Gastrocnemius medialis (tissue), 4 donors: ENCODE data around the gene UTP14C. TPM values are rescaled to one million over a fixed set of nuclear protein-coding genes. Genes with fewer than 3 reads are reported as not detected.
"Not testable (repeated sequence)": the region's sequence is repeated elsewhere in the genome, so short reads cannot be mapped to it uniquely, and the experiment has no call there.

ENCODE experiments used
- ATAC-seq, 2 donors: fragments of 150-250 bp; one replicate each; pipeline ENCODE4 v1.9.1; 2016
- DNase-seq, 2 donors: peaks; one replicate each; pipeline ENCODE4 v3.0.0-alpha.2; 2019
- H3K27ac ChIP-seq, 4 donors: fragments of 200-600 bp; sonication (generic); 1 replicate in 1 of 4; 2 replicates in 3 of 4; pipeline ENCODE4 v1.5.1; 2016 to 2018; ENCODE audit warnings: mild to moderate bottlenecking in 2 of 4, moderate library complexity in 1 of 4
- H3K27me3 ChIP-seq, 3 donors: fragments of 200-600 bp; sonication (generic) in 2 of 3; 1 replicate in 1 of 3; 2 replicates in 2 of 3; pipeline versions ENCODE4 v1.5.1 to v1.6.0; 2016 to 2019; ENCODE audit warnings: mild to moderate bottlenecking in 1 of 3, moderate library complexity in 1 of 3
- H3K36me3 ChIP-seq, 2 donors: fragments of 200-600 bp; sonication (generic) in 1 of 2; one replicate each; pipeline ENCODE4 v1.5.1; 2017 to 2018
- H3K4me1 ChIP-seq, 2 donors: fragments of 200-600 bp; sonication (generic) in 1 of 2; one replicate each; pipeline ENCODE4 v1.5.1; 2016 to 2017; ENCODE audit warnings: mild to moderate bottlenecking in 2 of 2
- H3K4me3 ChIP-seq, 4 donors: fragments of 200-600 bp; sonication (generic) in 3 of 4; 1 replicate in 1 of 4; 2 replicates in 3 of 4; pipeline ENCODE4 v1.5.1; 2016 to 2019; ENCODE audit warnings: mild to moderate bottlenecking in 2 of 4
- H3K9me3 ChIP-seq, 3 donors: fragments of 200-600 bp; sonication (generic) in 2 of 3; 1 replicate in 1 of 3; 2 replicates in 2 of 3; pipeline ENCODE4 v1.5.1; 2016 to 2019
- CTCF ChIP-seq, 5 experiments: fragments of 450-650 bp in 3 of 5; fragments of 200-600 bp in 2 of 5; sonication (generic) in 2 of 5; IDR thresholded peaks in 4 of 5; conservative IDR thresholded peaks in 1 of 5; 1 replicate in 4 of 5; 2 replicates in 1 of 5; pipeline ENCODE4 v1.5.1; 2016 to 2019; ENCODE audit warnings: antibody characterized with exemption in 5 of 5, mild to moderate bottlenecking in 3 of 5, moderate library complexity in 3 of 5
- POLR2A ChIP-seq, 2 donors: fragments of 450-650 bp; IDR thresholded peaks; one replicate each; pipeline ENCODE4 v1.6.1; 2017; ENCODE audit warnings: antibody characterized with exemption in 2 of 2, mild to moderate bottlenecking in 2 of 2, moderate library complexity in 2 of 2
- in situ Hi-C, 4 donors: fragments of 200-750 bp; cut with MboI; loops; one replicate each; pipeline versions ENCODE4 v1.15.0 to v1.8.0; 2017; ENCODE audit warnings: low sequenced_read_pairs in 4 of 4
- intact Hi-C: fragments of 100-400 bp; cut with DNase I; formaldehyde crosslinking; loops from one replicate; pipeline ENCODE4 v1.15.1; 2023; ENCODE audit warnings: low total_unique reads
- total RNA-seq, 4 donors: library from RNA; depleted of rRNA; stranded (reverse); fragments of >200 nt; gene quantifications; one replicate each; pipeline versions ENCODE4 v1.1.0 to v1.2.3, GENCODE V29; 2016

The UTP14C gene
- total RNA-seq, 4 donors from 2014 or later: 8.1 to 11.4 (median 9.5) TPM

- no peak for TF ChIP-seq POLR2A (IDR thresholded peaks at IDR 0.05)
- TF ChIP-seq CTCF (IDR thresholded peaks at IDR 0.05 in 4 of 5, conservative IDR thresholded peaks at IDR 0.05 in 1 of 5): no peak
- Histone ChIP-seq H3K27ac (no peak overlapping the region), H3K36me3 (no peaks in the 10 kb centered on the region), H3K27me3 (no peaks in the 10 kb centered on the region), H3K9me3 (no peaks in the 10 kb centered on the region), H3K4me3 (no peak overlapping the region), H3K4me1 (no peaks in the 10 kb centered on the region)
- DNase-seq: no peak
- intact Hi-C loops: no loop called here
- no peak for ATAC-seq
- in situ Hi-C loops: no loop called here
These were observed 29.0 kb downstream of the UTP14C start for GRCh38 chr13:52053460-52053859.

DNA sequence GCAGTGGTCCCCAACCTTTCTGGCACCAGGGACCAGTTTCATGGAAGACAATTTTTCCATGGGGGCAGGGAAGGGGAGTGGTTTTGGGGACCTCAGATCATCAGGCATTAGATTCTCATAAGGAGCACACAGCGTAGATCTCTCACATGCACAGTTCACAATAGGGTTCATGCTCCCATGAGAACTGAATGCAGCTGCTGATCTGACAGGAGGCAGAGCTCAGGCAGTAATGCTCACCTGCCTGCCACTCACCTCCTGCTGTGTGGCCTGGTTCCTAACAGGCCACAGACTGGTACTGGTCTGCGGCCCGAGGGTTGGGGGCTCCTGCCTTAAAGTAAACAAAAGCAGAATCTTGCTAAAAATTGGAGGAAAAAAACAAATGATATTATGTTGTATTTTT, 36.6 kb downstream of the UTP14C start:
- DNase-seq, H3K27me3 ChIP-seq, in situ Hi-C loops, H3K9me3 ChIP-seq, ATAC-seq, H3K4me3 ChIP-seq, H3K4me1 ChIP-seq, intact Hi-C loops, H3K27ac ChIP-seq, H3K36me3 ChIP-seq: not testable (repeated sequence)

- ATAC-seq (no peak), DNase-seq (no peak)
- Histone ChIP-seq H3K9me3 (peaks cover 0 to under 1% (median 0%) of the 10 kb centered on the region in 3 donors), H3K36me3 (no peaks in the 10 kb centered on the region), H3K4me3 (no peak overlapping the region), H3K27me3 (no peaks in the 10 kb centered on the region), H3K27ac (no peak overlapping the region), H3K4me1 (peaks cover 0 to 3% of the 10 kb centered on the region in 2 donors)
- no peak for TF ChIP-seq POLR2A (IDR thresholded peaks at IDR 0.05)
- TF ChIP-seq CTCF (IDR thresholded peaks at IDR 0.05 in 4 of 5, conservative IDR thresholded peaks at IDR 0.05 in 1 of 5): no peak
- intact Hi-C loops: no loop called here
- in situ Hi-C loops: no loop called here
These were observed 37.1 kb downstream of the UTP14C start for GRCh38 chr13:52061587-52061986.

- peaks cover 2 to 6% (median 5%) of the 10 kb centered on the region in 3 donors for H3K9me3 ChIP-seq
- no peak overlapping the region for H3K4me3 ChIP-seq
- intact Hi-C loops (no loop called here), in situ Hi-C loops (no loop called here)
- no peak overlapping the region for H3K27ac ChIP-seq
- H3K36me3 ChIP-seq: no peaks in the 10 kb centered on the region
- ATAC-seq (no peak), DNase-seq (no peak)
- no peak for TF ChIP-seq CTCF (IDR thresholded peaks at IDR 0.05 in 4 of 5, conservative IDR thresholded peaks at IDR 0.05 in 1 of 5)
- no peaks in the 10 kb centered on the region for H3K4me1 ChIP-seq
- H3K27me3 ChIP-seq: no peaks in the 10 kb centered on the region
These were observed 42.7 kb downstream of the UTP14C start for GRCh38 chr13:52067237-52067636.

DNA sequence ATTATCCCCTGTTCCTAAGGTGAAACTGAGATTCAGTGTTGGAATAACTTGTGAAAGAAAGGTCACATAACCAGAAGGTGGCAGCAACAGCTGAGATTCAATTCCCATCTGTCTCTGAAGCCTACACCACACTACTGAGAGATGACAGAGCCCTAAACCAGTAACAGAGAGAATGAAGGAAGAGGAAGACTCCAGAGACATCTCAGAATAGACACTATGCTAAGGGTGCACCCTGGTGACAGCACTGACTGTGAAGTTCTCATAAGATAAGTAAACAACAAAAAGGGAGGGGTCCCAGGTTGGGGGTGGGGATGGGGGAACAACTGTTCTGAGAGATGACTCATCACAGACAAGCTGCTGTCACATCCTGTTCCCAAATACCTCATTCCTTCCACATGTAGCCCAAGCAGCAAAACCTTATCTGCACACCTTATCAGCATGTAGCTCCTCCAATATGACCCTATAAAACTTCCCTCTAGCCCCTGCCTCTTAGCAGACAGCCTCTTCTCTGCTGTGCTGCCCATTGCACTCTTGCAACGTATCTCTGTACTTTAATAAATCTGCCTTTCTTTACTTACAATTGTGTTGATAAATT, 46.5 kb downstream of the UTP14C start:
- no peak for ATAC-seq

More for the DNA sequence above, 46.5 kb downstream of the UTP14C start:
- TF ChIP-seq POLR2A (IDR thresholded peaks at IDR 0.05): no peak
- no peak for TF ChIP-seq CTCF (IDR thresholded peaks at IDR 0.05 in 4 of 5, conservative IDR thresholded peaks at IDR 0.05 in 1 of 5)
- Histone ChIP-seq H3K27ac (no peak overlapping the region), H3K4me1 (no peaks in the 10 kb centered on the region), H3K9me3 (peaks cover 2 to 6% (median 5%) of the 10 kb centered on the region in 3 donors), H3K27me3 (no peaks in the 10 kb centered on the region), H3K36me3 (no peaks in the 10 kb centered on the region), H3K4me3 (no peak overlapping the region)
- DNase-seq: no peak
- in situ Hi-C loops: no loop called here
- intact Hi-C loops: no loop called here

Other genes starting within 250 kb of the UTP14C start
- 1 to 10 TPM; 1.8 to 6.0 (median 4.7) TPM for gene DHRS12, start 220.5 kb upstream of the UTP14C start, total RNA-seq
- under 1 TPM in 3 of 4 donors, not detected in 1; 0.20 to 0.41 (median 0.27) TPM for gene TMEM272, start 179.5 kb upstream of the UTP14C start, total RNA-seq
- not detected for gene CCDC70, start 162.7 kb upstream of the UTP14C start, total RNA-seq
- 1 to 10 TPM; 1.6 to 3.3 (median 2.6) TPM for gene ATP7B, start 13.2 kb upstream of the UTP14C start, total RNA-seq
- gene ALG11, start 12.3 kb upstream of the UTP14C start, total RNA-seq: 10 to 100 TPM in 2 of 4 donors, 1 to 10 TPM in 2; 8.9 to 14.2 (median 10.1) TPM
- under 1 TPM in 1 of 4 donors, not detected in 3; 0.07 TPM for gene NEK5, start 104.4 kb downstream of the UTP14C start, total RNA-seq
- 1 to 10 TPM; 4.7 to 9.1 (median 6.4) TPM for gene NEK3, start 134.9 kb downstream of the UTP14C start, total RNA-seq